SK-N-MC (cell line): ENCODE results near the gene MCEMP1.

Source experiments
- EZH2 ChIP-seq: fragments of 200-600 bp; sonication (generic); IDR thresholded peaks from one replicate; pipeline ENCODE4 v1.6.1; 2017; ENCODE audit warnings: antibody characterized with exemption
- POLR2AphosphoS5 ChIP-seq: IDR thresholded peaks from 2 replicates; pipeline ENCODE4 v1.6.1; 2012; ENCODE audit warnings: mild to moderate bottlenecking, low read depth, low read length, borderline replicate concordance

DNA sequence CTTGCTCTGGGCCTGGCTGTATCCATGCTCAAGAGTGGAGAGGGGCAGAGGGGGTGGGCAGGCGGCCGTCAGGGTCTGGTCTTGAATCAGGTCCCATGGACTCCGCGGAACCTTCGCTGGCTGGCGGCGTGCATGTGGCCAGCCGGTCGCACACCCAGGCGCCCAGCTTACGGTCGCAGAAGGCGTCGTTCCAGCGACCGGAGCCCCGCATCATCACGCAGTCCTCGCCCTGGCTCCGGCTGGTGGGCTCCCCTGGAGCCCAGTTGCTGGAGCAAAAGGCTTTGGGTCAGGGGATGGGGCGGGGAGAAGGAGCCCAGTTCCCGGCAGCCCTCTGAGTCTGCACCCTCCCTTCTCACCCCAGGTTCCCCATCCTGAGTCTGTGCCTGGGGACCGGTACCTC lies 12.3 kb downstream of the MCEMP1 start:
- TF ChIP-seq POLR2AphosphoS5 (no peak), EZH2 (no peak)
